Measurements from ENCODE around the gene BAZ1A.

- TF ChIP-seq CTCF (IDR thresholded peaks at IDR 0.05; ENCODE audit: poor library complexity, severe bottlenecking): no peak
- no peak for TF ChIP-seq POLR2AphosphoS5 (IDR thresholded peaks at IDR 0.05)
- TF ChIP-seq REST (IDR thresholded peaks at IDR 0.05; ENCODE audit: borderline replicate concordance): no peak
- no peak for TF ChIP-seq EZH2 (IDR thresholded peaks at IDR 0.05; ENCODE audit: borderline replicate concordance, insufficient read depth, low read length, poor library complexity, severe bottlenecking)
- no peak for TF ChIP-seq RAD21 (conservative IDR thresholded peaks at IDR 0.05)
Measured at GRCh38 chr14:34857689-34858449, 17.3 kb downstream of the BAZ1A start.
